Activated CD8-positive, alpha-beta T cell treated with anti-CD3 and anti-CD28 coated beads for 36 hours (primary cell): ENCODE measurements around the gene WBP11. TPM values are rescaled to one million over a fixed set of nuclear protein-coding genes. Genes with fewer than 3 reads are reported as not detected.

Source experiments
- ATAC-seq: fragments of 200-7000 bp; cut with Tn5 transposase; one replicate; pipeline ENCODE4 v1.10.0; 2021; ENCODE audit warnings: mild to moderate bottlenecking, moderate library complexity
- CTCF ChIA-PET: fragments of 350-600 bp; sonication (Branson Sonifier 250); formaldehyde crosslinking; loops from one replicate; lab custom pipeline; 2021; ENCODE audit warnings: antibody characterized with exemption; lab: Charles Lee
- POLR2A ChIA-PET: fragments of 350-600 bp; sonication (Branson Sonifier 250); formaldehyde crosslinking; loops from one replicate; lab custom pipeline; 2021; ENCODE audit warnings: antibody characterized with exemption; lab: Charles Lee
- DNase-seq: peaks from one replicate; pipeline ENCODE4 v3.0.0-alpha.2; 2020
- H3K27ac Mint-ChIP-seq: one replicate; pipeline ENCODE4 v1.8.0; 2021; ENCODE audit warnings: mild to moderate bottlenecking, mixed read lengths
- H3K27me3 Mint-ChIP-seq: one replicate; pipeline ENCODE4 v1.8.0; 2021; ENCODE audit warnings: mixed read lengths
- H3K36me3 Mint-ChIP-seq: one replicate; pipeline ENCODE4 v1.8.0; 2021; ENCODE audit warnings: low read depth, mixed read lengths
- H3K4me1 Mint-ChIP-seq: one replicate; pipeline ENCODE4 v1.8.0; 2021; ENCODE audit warnings: low read depth, mixed read lengths
- H3K4me3 Mint-ChIP-seq: one replicate; pipeline ENCODE4 v1.8.0; 2021; ENCODE audit warnings: mild to moderate bottlenecking, moderate library complexity, mixed read lengths
- H3K9me3 Mint-ChIP-seq: one replicate; pipeline ENCODE4 v1.8.0; 2021; ENCODE audit warnings: mixed read lengths
- CTCF ChIP-seq: fragments of 200-600 bp; IDR thresholded peaks from one replicate; pipeline ENCODE4 v1.8.0; 2022; ENCODE audit warnings: antibody characterized with exemption, mild to moderate bottlenecking
- intact Hi-C: fragments of 100-400 bp; cut with micrococcal nuclease; formaldehyde crosslinking; loops from one replicate; pipeline ENCODE4 v1.10.0; 2022
- total RNA-seq, 2 experiments: library from RNA; stranded (reverse); gene quantifications; one replicate each; pipeline ENCODE4 v1.2.3, GENCODE V29; 2021

The WBP11 gene
- total RNA-seq, 2 experiments from 2014 or later: 123 to 130 TPM

GRCh38 chr12:14836336-14837210 lies 33.3 kb upstream of the WBP11 start:
- Mint-ChIP-seq H3K27ac (no peak overlapping the region), H3K4me3 (no peak overlapping the region), H3K9me3 (no peaks in the 10 kb centered on the region), H3K27me3 (peaks cover 17% of the 10 kb centered on the region), H3K36me3 (no peaks in the 10 kb centered on the region), H3K4me1 (no peaks in the 10 kb centered on the region)
- intact Hi-C loops: no loop called here
- ATAC-seq (no peak), DNase-seq (no peak)
- no peak for TF ChIP-seq CTCF
- ChIA-PET POLR2A (no interaction called here), CTCF (interaction anchor here (0.7 to 1.4 kb wide), 4 partner anchors 8 to 175 kb away, joined by 3 read pairs; no protein-coding TSS in a partner anchor)

GRCh38 chr12:14834509-14834908 lies 31.2 kb upstream of the WBP11 start:
- no peaks in the 10 kb centered on the region for H3K36me3 Mint-ChIP-seq
- POLR2A ChIA-PET: no interaction called here
- H3K4me1 Mint-ChIP-seq: no peaks in the 10 kb centered on the region

GRCh38 chr12:14833952-14834351 lies 30.7 kb upstream of the WBP11 start:
- Mint-ChIP-seq H3K36me3 (no peaks in the 10 kb centered on the region), H3K27ac (no peak overlapping the region), H3K27me3 (peaks cover 18% of the 10 kb centered on the region), H3K4me1 (no peaks in the 10 kb centered on the region), H3K9me3 (no peaks in the 10 kb centered on the region), H3K4me3 (no peak overlapping the region)
- ChIA-PET CTCF (interaction anchor here (1.3 to 2.4 kb wide), 2 partner anchors 9 to 161 kb away, joined by 4 to 8 read pairs; no protein-coding TSS in a partner anchor), POLR2A (no interaction called here)
- DNase-seq (no peak), ATAC-seq (no peak)
- TF ChIP-seq CTCF: no peak
- intact Hi-C loops: no loop called here

More at GRCh38 chr12:14834509-14834908, 31.2 kb upstream of the WBP11 start:
- no peak overlapping the region for H3K4me3 Mint-ChIP-seq
- CTCF ChIA-PET: interaction anchor here (1.3 to 2.4 kb wide), 2 partner anchors 10 to 161 kb away, joined by 4 to 8 read pairs; no protein-coding TSS in a partner anchor
- no peaks in the 10 kb centered on the region for H3K9me3 Mint-ChIP-seq
- H3K27ac Mint-ChIP-seq: no peak overlapping the region
- ATAC-seq (no peak), DNase-seq (no peak)
- TF ChIP-seq CTCF: no peak
- intact Hi-C loops: no loop called here
- peaks cover 20% of the 10 kb centered on the region for H3K27me3 Mint-ChIP-seq

GRCh38 chr12:14833336-14833735 lies 30.1 kb upstream of the WBP11 start:
- POLR2A ChIA-PET: no interaction called here
- Mint-ChIP-seq H3K4me3 (no peak overlapping the region), H3K36me3 (no peaks in the 10 kb centered on the region), H3K9me3 (no peaks in the 10 kb centered on the region), H3K27ac (no peak overlapping the region), H3K27me3 (peaks cover 18% of the 10 kb centered on the region), H3K4me1 (no peaks in the 10 kb centered on the region)
- CTCF ChIA-PET: interaction anchor here (1.3 to 2.4 kb wide), 2 partner anchors 9 to 162 kb away, joined by 4 to 8 read pairs; no protein-coding TSS in a partner anchor
- intact Hi-C loops: no loop called here
- DNase-seq (no peak), ATAC-seq (no peak)
- TF ChIP-seq CTCF: no peak

- CTCF ChIA-PET: interaction anchor here (1.0 to 2.1 kb wide), 7 partner anchors 8 to 392 kb away, joined by 3 to 6 read pairs (median 4); partner anchors contain the start of gene RERG
- TF ChIP-seq CTCF: no peak
- intact Hi-C loops: no loop called here
- Mint-ChIP-seq H3K4me3 (no peak overlapping the region), H3K36me3 (no peaks in the 10 kb centered on the region), H3K4me1 (peaks cover 14% of the 10 kb centered on the region), H3K27ac (no peak overlapping the region), H3K9me3 (no peaks in the 10 kb centered on the region), H3K27me3 (peaks cover 7% of the 10 kb centered on the region)
- ATAC-seq (peak; percentile 55), DNase-seq (no peak)
- POLR2A ChIA-PET: no interaction called here
Measured at GRCh38 chr12:14828892-14829291, 25.6 kb upstream of the WBP11 start.
